ENCODE data around the gene MAP2K2.

GRCh38 chr19:4120559-4121272, 3.2 kb downstream of the MAP2K2 start:
- TF ChIP-seq POLR2AphosphoS5 (IDR thresholded peaks at IDR 0.05; ENCODE audit: borderline replicate concordance, low read depth, low read length) (no peak), FOXP2 (optimal IDR thresholded peaks at IDR 0.05; ENCODE audit: control extremely low read depth, extremely low read length, insufficient read depth) (no peak), EZH2 (IDR thresholded peaks at IDR 0.05) (no peak)

Data from SK-N-MC (cell line).